Glomerular endothelial cell (primary cell): Measurements from ENCODE around the gene CRIM1. TPM values are rescaled to one million over a fixed set of nuclear protein-coding genes. Genes with fewer than 3 reads are reported as not detected.
"Not testable (repeated sequence)": the region's sequence is repeated elsewhere in the genome, so short reads cannot be mapped to it uniquely, and the experiment has no call there.

ENCODE experiments used
- DNase-seq: peaks from one replicate; pipeline ENCODE4 v3.0.0-alpha.2; 2011; ENCODE audit warnings: low read depth, low spot score; ENCODE audit errors: extremely low read depth
- total RNA-seq: library from RNA; depleted of rRNA; stranded (reverse); fragments of >200 nt; gene quantifications from 2 replicates; pipeline ENCODE4 v1.2.3, GENCODE V29; 2015

Gene CRIM1
- total RNA-seq, 1 donor from 2014 or later, result 618 TPM

DNA sequence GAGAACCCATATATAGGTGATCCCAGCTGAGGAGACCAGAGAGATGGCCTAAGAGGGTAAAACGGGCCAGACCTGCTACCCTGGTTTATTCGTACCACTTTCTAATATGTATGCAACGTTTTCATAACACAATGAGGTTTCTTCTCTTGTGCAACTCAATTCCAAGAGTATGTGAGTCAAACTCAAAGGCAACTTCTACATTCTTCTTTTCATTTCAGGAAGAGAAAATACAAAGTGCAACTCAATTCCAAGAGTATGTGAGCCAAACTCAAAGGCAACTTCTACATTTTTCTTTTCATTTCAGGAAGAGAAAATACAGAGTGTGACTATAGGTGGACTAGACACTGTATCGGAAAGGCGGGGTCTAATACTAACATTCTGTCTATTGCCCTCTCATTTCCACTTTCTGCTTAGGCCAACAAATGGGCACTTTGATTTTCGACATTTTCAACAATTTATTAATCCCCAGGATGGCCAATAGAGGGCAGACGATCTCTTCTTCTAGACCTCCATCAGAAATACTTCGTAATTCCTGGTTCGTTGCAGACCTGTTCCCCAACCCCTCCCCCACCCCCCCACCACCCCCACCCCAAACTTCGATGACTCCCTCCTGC is 3.7 kb upstream of the CRIM1 start:
- no peak for DNase-seq

- DNase-seq, result no peak
These were observed 2.9 kb upstream of the CRIM1 start for GRCh38 chr2:36352701-36353100.

- no peak for DNase-seq
These were observed 797 bp upstream of the CRIM1 start for GRCh38 chr2:36354811-36355150.

DNA sequence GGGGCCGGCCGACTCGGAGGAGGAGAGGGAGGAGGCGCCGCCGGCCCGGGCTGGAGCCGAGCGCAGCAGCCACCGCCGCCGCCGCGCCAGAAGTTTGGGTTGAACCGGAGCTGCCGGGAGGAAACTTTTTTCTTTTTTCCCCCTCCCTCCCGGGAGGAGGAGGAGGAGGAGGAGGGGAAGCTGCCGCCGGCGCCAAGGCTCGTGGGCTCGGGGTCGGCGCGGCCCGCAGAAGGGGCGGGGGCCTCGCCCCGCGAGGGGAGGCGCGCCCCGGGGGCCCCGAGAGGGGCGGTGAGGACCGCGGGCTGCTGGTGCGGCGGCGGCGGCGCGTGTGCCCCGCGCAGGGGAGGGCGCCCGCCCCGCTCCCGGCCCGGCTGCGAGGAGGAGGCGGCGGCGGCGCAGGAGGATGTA is 316 bp downstream of the CRIM1 start:
- no peak for DNase-seq

GRCh38 chr2:36356298-36356989 is 866 bp downstream of the CRIM1 start:
- no peak for DNase-seq

- DNase-seq, result no peak
These were observed 1.6 kb downstream of the CRIM1 start for GRCh38 chr2:36356990-36357846.

DNA sequence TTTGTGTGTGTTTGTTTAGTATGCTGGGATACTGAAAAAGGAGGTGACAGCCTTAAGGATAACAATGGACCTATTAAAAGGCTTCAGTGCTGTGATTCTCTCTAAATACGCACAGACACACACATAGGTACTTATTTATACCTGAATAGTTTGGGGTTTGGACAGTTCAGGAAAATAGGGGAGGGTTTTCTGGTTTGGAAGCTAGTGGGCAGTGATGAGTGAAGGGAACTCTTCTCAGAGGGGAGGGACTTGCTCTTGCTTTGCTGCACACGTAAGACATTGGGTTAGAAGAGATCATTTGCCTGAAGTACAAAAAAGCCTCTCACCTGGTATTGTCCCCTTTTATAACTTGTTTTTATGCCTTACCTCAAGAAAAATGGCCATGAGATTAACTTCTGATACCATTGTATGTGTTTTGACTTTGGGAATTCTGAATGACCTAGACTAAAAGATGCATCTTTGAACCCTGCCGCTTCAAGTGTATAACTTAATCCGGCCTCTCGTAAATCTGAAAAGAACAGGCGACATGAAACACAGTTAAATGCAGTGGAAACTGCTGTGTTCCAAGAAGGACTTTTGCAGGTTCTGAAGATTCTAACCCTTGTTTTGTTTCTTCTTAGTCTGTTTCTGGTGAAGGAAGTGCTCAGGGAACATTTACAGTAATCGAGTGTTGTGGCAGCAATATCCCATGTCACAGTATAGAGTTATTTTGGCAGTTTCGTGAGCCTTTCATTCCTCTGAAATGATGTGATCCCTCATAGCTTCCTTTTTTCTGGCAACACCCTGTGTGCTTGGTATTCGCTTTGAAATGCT is 2.5 kb downstream of the CRIM1 start:
- DNase-seq, result no peak

DNA sequence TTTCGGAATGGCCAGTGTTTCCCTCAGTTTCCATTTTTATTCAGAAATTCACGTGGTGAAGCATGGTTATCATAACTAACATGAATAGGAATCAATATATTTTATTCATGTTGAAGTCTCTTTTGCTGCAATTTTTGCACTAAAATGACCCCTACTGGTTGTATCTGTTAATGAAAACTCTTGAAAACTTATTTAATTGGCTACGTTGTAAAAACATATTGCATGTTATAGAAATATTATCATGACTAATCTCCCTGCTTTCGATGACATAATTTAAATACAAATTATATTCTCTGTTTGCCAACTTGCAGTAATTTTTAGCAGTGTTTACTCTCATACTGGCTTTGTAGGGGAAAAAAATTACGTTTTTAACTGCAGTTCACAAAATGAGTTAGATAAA is 3.5 kb downstream of the CRIM1 start:
- DNase-seq, result no peak

- no peak for DNase-seq
These were observed 4.5 kb downstream of the CRIM1 start for GRCh38 chr2:36360063-36360462.

GRCh38 chr2:36360834-36361233 is 5.3 kb downstream of the CRIM1 start:
- no peak for DNase-seq

GRCh38 chr2:36361396-36361795 is 5.8 kb downstream of the CRIM1 start:
- no peak for DNase-seq

GRCh38 chr2:36362291-36362690 is 6.7 kb downstream of the CRIM1 start:
- no peak for DNase-seq

GRCh38 chr2:36363085-36363484 is 7.5 kb downstream of the CRIM1 start:
- not testable (repeated sequence) for DNase-seq

DNA sequence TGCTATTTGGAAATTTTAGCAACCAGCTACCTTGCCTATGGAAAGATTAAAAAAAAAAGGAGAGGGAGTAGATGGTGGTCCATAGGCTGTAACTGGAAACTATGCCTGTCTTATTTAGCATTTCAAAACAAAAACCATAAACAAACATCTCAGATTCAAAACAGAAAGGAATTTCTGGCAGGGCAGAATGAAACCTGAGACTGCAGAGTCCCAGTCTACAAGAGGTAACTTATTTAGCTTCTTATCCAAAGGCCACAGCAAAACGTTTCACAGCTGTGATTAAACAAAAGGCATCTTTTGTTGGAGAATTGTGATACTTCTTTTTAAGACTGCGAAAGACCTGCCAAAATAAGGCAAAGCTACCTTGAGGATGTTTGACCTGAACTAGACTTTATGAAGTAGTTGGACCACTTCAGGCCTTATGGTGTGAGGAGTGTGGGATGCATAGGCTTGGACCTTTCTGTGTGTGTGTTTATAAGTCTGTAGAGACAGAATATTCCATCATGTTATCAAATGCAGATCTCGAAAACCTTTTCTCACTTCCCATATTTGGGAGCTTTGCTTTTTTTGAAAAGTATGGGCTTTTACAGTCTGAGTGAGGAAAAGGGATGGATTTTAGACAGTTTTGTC is 11.0 kb downstream of the CRIM1 start:
- no peak for DNase-seq

DNA sequence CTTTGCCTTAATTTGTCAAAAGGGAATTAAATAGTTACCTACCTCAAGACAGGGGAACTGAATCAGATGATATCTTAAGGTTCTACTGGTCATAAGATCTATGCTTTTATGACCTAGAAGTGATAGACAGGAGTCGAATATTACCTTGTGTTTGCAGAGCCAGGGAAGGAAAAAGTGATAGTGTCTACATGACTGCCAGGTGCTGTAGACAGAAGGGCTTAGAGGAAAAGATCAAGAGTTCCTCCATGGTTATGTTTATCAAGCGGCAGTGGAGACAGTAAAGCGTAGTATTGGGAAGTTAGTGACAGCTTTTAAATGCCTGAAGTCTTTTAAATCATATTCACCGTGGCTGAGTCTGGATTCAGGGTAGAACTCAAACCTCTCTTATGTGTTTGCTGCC is 11.9 kb downstream of the CRIM1 start:
- no peak for DNase-seq

DNA sequence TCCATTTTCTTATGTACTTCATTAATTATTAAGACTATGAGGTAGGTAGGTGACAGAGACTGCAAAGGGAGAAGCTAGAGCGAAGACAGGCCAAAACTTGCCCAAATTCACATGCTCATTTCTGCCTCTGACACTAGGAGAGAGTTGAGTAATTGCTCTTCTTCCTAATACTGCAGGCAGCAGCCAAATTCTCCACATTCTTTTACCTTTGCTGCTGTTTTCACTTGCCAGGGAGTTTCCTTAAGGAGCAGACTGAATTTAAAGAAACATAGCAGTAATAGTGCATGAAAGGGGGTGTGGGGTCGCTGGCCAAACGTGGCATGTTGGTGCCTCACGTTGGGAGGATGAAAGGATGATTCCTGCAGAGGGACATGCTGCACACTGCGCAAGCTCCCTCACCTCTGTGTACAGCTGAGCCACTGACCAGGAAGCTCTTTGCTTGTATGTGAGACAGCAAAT is 12.3 kb downstream of the CRIM1 start:
- no peak for DNase-seq

- DNase-seq, result no peak
These were observed 12.9 kb downstream of the CRIM1 start for GRCh38 chr2:36368438-36368837.

- no peak for DNase-seq
These were observed 13.6 kb downstream of the CRIM1 start for GRCh38 chr2:36369163-36369562.

DNA sequence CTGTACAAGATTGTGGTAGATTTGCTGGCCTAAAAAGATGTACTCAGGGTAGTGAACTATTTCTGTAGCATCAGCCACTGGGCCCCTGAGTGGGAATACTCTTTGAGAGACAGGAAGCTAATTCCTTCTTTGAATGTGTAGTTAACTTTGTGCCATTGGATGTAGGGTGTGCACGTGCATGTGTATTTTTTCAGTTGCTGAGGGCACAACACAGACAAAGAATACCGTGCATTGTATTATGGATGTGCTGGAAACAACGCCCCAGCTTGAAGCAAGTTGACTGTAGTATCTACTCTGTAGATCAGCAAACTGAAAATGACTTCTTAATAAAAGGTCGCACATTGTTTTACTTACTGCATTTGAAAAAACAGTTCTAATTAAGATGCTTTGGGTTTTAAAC is 14.1 kb downstream of the CRIM1 start:
- DNase-seq, result no peak

DNA sequence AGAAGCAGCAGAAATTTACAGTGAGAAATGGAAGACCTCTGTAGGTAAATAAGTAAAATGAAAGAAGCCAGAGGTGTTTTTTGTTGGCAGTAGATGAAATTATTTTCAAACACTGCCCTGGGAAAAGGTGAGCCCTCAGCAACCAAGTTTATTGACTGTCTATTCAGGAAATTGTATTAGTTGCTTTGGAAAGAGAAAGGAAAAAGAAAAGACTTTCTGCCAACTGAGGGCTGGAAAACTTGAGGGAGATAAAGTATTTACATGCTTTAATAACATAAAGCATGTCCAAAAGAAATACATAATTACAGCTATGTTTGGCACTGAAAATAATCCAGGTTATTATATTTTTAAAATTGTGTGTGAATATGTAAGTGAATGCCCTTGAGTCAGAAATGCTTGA is 14.7 kb downstream of the CRIM1 start:
- DNase-seq, result no peak
